Kasumi-1 (cell line): Measurements from ENCODE around the gene SNAPC5.

Source experiments
- DNase-seq, 2 experiments: peaks; one replicate each; lab custom pipeline; 2025; lab: John Stamatoyannopoulos, UW

Gene SNAPC5

DNA sequence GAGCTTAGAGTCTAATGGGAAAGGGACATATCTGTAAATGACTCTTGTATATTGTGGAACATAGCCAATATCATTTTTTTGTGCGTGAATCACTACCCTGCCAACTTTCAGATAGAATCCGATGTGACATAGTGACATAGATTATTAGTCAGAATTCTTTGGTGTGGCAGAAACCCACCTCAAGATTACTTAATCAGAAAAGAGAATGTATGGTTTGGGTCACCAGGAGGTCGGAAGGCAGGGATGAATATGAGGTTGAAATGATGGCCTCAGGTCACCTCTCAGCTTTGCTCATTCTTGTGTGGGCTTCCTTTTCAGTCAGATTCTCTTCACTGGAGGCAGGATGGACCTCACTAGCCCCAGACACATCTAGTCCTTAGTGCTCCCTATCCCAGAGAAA, 41.4 kb downstream of the SNAPC5 start:
- no peak for DNase-seq

DNA sequence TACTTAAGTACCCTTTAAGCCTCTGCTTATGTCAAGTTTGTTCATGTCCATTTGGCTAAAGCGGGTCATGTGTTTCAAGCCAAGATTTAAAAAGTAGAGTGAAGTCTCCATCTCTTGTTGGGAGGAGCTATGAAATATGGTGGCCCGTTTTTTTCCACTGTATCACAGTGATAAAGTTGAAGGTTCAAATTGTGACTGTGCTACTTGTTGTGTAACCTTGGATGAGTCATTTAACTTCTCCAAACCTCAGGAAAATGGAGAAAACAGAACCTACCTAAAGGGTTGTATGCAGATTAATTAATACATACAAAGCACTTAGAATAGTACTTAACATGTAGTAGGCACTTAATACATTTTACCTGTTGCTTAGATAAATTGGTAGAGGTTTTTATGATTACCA, 43.4 kb downstream of the SNAPC5 start:
- DNase-seq, result peak in 1 of 2 experiments; percentile 18

GRCh38 chr15:66452971-66453580, 44.5 kb downstream of the SNAPC5 start:
- DNase-seq, result peak; percentile 14 to 27

- DNase-seq, result no peak
Measured at GRCh38 chr15:66452420-66452819, 45.1 kb downstream of the SNAPC5 start.
